22Rv1 (cell line): ENCODE measurements around the gene AGER.

Source experiments
- ZFX ChIP-seq: fragments of 450-650 bp; IDR thresholded peaks from 2 replicates; pipeline ENCODE4 v1.6.1; 2017; ENCODE audit warnings: antibody characterized with exemption, borderline replicate concordance
- TF ChIP-seq, protein P1 (sequence below): fragments of 450-650 bp; IDR thresholded peaks from 2 replicates; pipeline ENCODE4 v1.5.1; 2017; ENCODE audit warnings: mild to moderate bottlenecking

DNA sequence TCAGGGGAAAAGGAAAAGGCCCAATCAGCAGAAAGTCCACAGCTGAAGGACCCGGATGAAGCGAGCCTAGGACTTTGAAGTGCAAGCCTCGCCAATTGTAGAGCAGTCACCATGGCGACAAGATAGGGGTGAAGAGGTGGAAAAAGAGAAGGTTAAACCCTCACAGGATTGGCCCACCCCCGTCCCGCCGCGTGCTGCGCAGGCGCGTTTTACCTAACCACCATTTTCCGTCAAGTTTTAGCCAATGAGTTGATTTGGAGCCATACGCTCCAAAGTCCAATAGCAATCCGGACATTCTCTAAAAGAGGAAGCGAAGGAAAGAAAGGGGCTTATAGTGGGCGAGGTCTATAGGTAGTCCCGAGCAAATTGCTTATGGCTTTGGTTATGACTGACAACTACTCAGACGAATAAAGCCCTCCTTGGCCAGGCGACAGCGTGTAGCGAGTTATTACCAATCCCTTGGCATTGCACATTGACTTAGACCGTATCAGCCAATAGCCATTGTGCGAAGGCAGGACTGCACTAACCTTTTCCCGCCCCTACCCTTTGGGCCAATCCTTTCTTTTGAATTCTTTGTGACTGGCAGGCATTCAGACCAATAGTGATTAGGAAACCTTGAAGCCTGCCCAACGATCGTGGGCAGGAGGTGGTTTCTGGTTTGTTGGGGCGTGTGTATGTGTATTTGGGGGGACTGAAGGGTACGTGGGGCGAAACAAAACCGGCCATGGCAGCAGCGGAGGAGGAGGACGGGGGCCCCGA lies 6.1 kb downstream of the AGER start, which contains the start of gene RNF5:
- TF ChIP-seq, protein P1, sequence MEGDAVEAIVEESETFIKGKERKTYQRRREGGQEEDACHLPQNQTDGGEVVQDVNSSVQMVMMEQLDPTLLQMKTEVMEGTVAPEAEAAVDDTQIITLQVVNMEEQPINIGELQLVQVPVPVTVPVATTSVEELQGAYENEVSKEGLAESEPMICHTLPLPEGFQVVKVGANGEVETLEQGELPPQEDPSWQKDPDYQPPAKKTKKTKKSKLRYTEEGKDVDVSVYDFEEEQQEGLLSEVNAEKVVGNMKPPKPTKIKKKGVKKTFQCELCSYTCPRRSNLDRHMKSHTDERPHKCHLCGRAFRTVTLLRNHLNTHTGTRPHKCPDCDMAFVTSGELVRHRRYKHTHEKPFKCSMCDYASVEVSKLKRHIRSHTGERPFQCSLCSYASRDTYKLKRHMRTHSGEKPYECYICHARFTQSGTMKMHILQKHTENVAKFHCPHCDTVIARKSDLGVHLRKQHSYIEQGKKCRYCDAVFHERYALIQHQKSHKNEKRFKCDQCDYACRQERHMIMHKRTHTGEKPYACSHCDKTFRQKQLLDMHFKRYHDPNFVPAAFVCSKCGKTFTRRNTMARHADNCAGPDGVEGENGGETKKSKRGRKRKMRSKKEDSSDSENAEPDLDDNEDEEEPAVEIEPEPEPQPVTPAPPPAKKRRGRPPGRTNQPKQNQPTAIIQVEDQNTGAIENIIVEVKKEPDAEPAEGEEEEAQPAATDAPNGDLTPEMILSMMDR = no peak
- no peak for TF ChIP-seq ZFX
